Stimulated activated CD8-positive, alpha-beta memory T cell treated with anti-CD3 and anti-CD28 coated beads, Interleukin-4, amount 100 ng/mL, for 24 hours (primary cell): ENCODE results near the gene XYLT2.
"Not testable (repeated sequence)": the region's sequence is repeated elsewhere in the genome, so short reads cannot be mapped to it uniquely, and the experiment has no call there.

ENCODE experiments used
- DNase-seq: peaks from one replicate; pipeline ENCODE4 v3.0.0-alpha.2; 2020; ENCODE audit warnings: low read depth

XYLT2 gene

DNA sequence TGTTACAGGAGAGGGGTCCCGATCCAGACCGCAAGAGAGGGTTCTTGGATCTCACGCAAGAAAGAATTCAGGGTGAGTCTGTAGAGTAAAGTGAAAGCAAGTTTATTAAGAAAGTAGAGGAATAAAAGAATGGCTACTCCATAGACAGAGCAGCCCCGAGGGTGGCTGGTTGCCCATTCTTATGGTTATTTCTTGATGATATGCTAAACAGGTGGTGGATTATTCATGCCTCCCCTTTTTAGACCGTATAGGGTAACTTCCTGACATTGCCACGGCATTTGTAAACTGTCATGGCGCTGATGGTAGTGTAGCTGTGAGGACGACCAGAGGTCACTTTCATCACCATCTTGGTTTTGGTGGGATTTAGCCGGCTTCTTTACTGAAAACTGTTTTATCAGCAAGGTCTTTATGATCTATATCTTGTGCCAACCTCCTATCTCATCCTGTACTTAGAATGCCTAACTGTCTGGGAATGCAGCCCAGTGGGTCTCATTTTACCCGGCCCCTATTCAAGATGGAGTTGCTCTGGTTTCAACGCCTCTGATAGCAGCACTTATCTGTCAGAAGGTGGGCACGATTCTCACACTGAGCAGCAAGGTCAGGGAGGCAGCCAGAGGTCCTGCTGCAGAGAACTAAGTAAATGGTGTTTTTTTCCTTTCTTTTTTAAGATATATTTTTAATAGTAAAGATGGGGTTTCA is 26.5 kb upstream of the XYLT2 start:
- DNase-seq, result no peak

DNA sequence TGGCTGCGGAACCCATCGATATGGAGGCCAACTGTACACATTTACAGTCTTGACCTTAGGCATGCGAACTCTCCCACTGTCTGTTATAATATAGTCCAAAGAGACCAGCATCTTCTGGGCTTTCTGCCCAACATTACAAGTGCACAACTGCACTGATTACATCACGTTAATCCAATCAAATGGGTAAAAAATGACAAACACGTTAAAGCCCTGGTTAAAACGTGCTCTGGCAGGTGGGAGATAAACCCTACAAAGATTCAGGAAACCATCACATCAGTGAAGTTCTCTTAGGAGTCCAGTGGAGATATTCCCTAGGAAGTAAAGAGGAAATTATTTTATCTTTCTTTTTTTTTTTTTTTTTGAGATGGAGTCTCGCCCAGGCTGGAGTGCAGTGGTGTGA is 23.7 kb upstream of the XYLT2 start:
- no peak for DNase-seq

DNA sequence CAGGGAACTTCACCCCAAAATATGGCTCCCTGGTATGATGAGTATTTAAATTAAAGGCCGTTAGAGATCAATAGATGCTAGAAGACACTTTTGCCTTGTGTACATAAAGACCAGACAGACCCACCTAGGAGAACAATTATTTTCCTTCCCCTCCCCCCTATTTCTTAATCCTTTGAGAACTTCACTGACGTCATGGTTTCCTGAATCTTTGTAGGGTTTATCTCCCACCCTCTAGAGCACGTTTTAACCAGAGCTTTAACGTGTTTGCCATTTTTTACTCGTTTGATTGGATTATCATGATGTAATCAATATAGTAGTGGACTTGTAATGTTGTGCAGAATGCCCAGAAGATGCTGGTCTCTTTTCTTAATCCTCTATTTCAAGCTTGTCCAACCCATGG is 22.9 kb upstream of the XYLT2 start:
- DNase-seq, result no peak

DNA sequence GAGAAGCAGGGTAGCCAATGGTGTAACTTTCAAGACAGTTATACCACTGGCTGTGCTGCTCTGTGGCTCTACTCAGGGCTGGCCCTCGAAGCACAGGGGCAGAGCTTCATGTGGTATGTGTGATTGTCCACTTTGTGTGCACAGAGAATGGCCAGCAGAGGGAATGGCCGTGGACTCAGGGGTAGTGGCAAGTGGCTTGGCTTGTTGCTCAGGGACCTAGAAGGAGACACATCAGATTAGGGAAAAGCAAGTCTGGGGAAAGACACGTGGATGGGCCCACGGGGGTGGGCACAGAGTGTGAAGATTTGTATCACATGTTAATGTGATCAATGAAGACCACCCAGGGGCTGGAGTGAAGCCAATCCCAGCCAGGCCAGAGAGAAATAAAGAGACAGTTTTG is 20.0 kb upstream of the XYLT2 start:
- DNase-seq, result no peak

DNA sequence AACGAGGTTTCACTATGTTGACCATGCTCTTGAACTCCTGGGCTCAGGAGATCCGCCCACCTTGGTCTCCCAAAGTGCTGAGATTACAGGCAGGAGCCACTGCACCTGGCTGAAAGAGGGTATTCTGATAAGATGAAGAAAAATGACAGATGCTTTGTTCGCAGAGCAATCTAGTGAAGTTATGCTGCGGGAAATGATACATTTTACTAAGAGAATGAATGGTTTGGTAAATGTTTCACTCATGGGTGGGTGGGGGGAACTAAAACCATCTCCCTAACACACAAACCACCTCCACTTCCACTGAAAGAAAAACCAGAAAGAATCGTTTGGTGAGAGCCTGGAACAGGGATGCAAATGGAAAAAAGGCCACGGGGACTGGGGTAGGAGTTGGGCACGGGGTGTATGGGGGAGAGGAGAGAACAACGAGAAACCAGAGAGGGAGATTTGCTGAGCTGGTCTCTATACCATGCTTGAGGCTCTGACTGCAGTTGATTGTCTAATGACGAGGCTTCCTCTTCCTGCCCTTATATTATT is 19.0 kb upstream of the XYLT2 start:
- DNase-seq, result no peak

DNA sequence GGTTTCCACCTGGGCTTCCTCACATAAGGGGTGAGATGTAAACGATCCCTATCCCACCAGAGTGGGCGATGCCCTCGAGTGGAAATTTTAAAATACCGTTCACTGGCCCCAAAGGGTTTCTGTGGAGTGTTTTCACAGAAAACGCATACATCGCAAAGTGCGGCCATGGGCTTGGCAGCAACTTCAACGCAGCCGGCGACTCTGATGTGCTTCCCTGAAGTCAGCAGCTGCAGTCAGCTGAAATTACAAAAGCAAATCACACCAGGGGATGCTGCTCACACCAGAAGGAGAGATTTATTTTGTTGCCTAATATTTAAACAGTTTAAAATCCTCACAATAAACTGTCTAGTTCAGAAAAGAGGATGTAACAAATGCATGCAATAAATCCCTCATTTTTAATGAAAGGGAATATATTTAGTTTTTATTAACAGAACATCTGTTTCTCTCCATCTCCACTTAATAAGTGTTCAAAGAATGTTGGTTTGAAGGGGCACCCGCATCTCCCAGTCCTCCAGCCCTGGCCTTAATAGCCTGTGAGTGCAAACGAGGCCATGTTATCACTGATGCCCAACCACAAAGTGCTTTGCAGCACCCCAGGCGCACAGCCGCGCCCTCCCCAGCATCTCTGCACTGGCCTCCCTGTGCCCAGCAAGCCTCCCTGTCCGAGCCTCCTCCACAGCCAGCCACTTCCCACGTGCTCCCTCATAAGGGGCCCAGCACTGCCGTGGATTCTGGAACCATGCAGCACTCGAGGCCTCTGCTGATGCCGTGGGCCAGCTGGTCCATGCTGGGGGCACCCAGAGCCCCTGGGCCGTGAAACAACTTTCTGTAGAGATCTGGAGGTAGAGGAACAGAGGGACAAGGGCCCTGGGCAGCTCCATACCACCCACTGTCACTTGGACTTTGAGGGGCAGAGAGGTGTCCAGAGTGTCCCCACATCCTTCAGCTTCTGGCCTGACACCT is 17.3 kb upstream of the XYLT2 start:
- DNase-seq, result no peak

DNA sequence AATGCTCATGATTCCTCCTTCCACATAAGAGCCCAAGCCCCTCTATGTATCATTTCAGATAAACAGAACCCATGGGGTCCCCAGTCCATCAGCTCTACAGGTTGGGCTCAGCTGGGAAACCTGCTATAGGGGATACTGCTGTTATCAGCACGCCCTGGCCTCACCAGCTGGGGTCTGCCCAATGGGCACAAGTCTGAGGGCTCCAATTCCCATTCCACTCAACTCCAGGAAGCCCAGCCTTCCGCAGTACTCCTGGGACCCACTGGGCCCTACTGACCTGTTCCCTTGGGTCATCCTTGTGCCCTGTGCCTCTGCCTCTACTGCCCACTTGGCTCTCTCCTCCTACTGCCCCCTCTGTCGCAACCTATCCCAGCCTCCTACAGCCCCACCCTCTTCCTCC is 16.2 kb upstream of the XYLT2 start:
- no peak for DNase-seq

DNA sequence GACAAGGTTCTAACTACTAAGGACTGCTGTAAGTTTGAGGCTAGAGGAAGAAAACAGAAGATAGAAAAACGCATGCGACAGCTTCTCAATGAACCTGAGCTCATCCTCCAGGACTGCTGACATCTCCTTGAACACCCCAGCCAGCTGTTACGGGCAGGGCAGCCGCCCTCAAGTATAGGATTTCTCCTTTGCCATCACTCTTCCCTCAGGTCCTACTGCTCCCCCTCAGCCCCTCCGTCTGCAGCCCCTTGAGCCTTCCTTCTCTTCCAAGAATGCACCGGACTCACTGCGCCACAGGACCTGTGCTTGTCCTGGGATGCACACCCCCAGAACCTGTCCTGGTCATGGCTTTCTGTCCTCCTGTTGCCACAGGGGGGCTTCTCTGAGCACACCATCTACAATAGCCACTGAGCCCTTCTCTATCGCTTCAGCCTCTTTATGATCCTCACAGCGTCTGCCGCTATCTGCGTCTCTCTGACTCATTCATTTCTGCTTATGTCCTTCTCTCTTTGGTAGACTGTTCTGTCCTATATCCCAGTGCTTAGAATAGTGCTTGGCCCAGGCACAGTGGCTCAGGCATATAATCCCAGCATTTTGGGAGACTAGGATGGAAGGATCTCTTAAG is 15.7 kb upstream of the XYLT2 start:
- no peak for DNase-seq

DNA sequence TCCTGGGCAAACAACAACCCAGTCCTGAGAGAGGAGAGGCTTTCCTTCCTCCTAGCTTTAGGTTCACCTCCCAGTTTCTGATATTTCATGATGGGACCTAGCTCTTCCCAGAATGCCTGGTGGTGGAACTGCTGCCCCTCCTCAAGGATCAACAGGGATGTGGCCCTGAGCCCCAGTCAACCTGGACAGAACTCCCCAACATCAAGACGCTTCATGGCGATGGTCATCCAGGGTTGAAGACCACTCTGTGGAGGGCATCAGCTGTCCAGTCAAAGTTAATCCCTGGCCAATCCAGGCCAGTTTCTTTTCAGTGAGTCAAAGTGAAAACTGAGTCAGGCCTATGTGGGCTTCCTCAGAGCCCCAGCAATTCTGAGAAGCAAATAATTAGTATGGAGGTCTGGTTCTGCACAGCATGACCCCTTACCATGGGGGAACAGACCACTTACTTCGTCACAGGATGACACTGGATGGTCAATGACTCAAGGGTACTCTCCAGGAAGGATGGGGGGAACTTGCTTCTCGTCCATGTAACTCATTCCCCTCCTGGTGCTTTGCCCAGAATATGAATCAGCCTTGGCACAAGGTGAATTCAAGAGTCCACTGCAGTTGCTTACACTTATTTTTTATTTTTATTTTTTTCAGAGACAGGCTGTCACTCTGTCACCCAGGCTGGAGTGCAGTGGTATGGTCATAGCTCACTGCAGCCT is 14.7 kb upstream of the XYLT2 start:
- no peak for DNase-seq

DNA sequence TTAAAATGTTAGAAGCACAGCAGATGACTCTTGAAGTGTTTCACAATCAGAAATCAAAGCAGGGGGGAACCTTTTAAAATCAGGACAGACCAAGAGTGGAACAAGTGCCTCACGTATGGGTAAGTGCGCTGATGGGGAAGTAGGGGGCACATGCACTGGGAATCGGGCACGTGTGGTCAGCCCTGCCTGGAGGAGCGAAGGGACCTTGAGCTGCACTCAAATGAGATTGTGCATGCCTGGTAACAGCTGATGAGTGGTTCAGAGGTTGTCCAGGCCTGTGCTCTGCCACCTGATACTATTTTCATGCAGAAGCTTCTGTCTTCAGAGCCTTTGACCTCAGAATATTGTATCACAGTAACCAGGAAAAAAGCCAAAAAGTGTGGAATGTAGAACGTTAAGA is 13.7 kb upstream of the XYLT2 start:
- DNase-seq, result no peak

DNA sequence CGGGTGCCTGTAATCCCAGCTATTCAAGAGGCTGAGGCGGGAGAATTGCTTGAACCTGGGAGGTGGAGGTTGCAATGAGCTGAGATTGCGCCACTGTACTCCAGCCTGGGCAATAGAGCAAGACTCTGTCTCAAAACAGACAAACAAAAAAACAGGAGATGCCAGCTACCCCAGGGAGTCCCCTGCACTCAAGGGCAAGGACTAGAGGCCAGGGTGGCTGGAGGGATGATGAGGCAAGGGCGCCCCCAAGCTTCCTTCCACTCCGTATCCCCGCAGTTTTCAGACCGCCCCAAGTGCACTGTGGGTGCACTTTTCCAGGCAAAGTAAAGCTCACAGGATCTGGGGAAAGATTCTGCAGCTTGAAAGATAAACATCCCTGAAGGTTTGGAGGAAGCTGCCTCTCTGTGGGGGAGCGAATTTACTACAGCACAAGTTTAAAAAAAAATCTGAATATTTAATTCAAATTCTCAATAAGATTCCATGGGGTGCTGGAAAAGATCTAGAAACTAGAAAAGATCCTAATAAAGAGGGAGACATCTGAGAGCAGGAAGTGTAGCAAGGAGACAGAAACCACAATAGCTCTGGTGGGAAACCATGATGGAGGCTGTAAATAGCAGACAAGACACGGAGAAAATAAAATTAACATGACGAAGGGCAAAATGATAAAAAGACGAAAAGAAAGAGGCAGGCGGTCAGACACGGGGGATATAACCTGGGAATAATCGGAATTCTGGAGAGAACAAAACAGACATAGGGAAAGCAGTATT is 12.5 kb upstream of the XYLT2 start:
- not testable (repeated sequence) for DNase-seq

DNA sequence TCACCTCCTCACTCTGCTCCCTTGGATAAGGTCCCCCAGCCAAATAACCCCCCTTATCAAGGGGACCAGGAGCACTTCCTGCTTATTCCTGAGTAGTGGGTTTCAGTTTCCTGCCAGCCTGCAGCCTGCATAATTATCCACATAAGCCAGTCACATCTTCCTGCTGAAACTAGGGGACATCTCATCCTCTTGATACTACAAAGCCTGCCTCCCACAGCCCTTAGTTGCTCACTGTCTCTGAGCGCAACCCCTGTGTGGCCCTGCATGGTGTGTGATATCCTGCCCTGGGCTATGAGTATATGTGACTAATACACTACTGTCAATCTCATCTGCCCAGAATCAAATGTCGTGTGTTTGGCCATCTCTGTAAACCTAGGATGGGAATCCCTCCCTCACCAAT is 8.0 kb upstream of the XYLT2 start:
- no peak for DNase-seq

DNA sequence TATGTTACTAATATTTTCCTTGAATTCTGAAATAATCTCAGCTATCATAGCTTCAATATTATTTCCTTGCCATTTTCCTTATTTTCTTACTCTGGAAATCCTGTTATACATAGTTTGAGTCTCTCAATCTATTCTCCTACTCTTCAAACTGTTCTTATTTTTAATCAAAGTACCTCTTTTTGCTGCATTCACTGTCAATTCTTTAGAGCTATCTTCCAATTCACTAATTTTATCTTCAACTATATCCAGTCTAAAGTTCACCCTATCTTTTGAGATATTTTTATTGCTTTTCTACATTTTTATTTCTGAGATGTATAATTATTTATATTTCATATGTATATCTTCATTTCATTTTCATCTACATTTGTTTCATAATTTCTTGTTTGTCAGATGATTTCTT is 7.3 kb upstream of the XYLT2 start:
- DNase-seq, result no peak

DNA sequence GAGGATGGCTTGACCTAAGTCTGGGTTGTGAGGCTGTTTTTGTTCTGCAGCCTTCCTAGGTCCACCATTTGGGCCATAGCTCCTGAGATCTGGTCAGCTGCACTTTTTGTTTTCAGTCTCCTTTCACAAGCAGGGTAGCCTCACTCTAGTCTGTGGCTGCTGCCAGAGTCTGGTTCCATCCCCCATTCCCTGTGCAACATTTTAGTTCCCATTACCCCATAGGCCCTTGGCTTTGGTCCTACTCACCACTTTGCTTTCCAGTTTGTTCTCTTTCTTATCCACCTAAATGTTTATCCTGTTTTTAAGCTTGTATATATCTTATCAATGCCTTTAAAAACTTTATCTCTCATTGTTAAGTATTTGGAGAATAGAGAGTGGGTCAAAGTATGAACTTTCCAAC is 6.5 kb upstream of the XYLT2 start:
- no peak for DNase-seq

DNA sequence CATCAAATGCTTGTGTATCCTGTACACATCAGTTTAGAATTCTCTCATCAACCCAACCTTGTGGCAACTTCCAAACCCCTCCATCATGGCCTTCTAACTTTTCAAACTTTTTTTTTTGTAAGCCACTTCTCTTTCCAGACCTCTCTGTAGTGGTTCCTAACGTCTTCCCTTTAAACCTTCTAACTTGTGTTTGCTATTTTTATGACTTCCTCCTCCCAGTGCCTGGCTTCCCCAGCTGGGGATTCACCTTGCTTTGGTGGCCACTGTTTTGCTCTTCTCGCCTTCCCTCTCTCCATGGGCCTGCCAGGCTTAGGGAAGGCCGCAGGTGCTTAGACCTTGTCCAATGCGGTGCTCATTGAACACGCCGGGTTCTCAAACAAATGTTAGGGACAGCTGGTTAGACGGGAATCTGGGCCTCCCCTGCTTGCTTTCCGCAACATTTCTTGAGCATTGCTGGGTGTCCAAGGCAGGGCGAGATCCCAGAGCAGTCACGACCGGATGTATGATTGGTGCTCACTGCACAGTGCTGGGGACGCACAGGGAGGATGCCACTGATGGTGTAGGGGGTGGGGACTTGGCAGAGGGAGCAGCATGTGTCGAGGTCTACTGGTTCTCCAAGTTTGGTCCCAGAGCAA is 1.1 kb upstream of the XYLT2 start:
- DNase-seq, result no peak

DNA sequence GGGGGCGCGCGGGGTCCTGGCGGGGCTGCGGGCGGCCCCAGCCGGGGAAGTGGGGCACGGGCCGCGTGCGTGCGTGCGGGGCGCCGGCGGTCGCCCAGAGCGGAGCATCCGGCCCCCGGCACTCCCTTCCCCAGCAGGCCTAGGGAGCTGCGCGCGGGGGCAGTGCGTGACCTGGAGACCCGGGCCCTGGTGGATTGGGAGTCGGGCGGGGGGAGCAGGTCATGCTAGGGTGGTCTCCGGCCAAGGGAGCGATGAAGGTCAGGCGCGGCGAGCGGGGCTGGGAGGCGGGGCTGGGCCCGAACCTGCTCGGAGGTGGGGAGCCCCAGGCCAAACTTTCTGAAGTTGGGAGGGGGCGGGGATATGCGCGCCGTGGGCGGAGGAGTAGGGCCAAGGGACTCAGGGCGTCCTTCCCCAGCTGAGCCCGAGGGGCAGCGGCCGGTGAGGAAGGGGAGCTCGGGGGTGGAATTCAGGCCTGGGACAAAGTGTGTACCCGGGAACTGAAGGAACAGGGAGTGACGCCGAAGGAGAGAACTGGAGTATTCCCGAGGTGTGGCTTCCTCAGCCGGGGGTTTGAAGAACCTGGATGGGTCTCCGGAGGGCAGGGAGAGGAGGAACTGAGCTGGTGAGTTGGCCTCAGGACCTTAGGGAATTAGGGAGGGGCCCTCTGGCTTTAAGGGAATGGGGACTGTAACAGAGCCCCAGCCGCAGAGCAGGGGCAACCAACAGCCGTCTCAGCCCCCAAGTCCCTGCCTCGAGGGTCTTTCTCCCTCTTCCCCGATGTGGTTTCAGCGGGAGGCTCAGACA is 589 bp downstream of the XYLT2 start:
- DNase-seq, result peak; percentile 31

DNA sequence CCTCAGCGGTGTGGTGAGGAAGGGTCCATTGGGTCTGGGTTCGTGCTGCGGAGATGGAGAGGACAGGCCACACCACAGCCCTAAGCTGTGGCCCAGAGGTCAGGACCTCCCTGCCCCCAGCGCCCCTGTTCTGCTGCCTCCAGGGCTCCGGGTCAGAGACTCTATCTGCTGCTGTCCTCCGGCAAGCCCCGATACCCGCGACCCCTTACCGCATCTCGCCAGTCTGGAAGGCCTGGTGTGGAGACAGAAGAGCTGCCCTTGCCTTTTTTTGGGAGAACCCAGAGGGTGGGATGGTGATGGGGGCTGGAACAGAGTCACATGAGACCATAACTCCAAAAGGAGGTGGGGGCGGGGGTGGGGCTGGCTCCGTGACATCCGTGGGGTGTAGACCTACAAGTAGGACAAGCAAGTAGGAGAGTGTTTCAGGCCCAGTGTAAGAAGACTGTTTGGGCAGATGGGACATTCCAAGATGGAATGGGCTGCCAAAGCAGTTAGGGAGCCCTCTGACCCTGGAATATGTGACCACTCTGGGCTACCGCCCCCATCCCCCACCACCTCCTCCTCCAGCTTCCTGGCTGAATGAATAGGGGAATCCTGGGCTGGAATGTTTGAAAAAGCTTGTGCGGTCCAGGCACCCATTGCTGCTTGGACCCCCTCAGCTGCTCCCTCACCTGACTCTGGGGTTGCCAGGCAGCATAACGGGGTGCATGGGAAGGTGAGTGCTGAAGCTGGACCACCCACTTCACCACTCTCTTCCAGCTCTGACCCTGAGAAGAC is 1.4 kb downstream of the XYLT2 start:
- DNase-seq, result no peak

DNA sequence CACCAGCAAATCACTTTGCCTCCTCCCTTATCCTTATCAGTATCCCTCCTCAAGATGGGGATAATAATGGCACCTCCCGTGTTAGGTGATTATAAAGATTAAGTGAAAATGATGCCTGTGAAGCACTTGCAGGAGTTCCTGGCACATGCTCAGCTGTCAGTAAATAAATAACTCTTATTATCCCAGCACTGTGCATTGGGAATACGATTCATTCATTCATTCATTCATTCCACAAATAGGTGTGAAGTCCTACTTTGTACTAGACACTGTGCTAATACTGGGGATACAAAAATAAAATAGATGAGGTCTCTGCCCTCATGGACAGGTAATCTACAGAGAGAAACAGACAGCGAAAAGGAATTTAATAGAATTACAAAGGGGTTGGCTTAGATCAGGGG is 2.0 kb downstream of the XYLT2 start:
- no peak for DNase-seq
